A549 treated with RU486 at 1 μM for 4 hours (cell line): ENCODE measurements around the gene SUB1. TPM values are rescaled to one million over a fixed set of nuclear protein-coding genes. Genes with fewer than 3 reads are reported as not detected.

Source experiments
- total RNA-seq: library from RNA; stranded (reverse); fragments of 200-300 nt; extraction: Qiagen RNA extraction; gene quantifications from 5 replicates; pipeline ENCODE4 v1.2.3, GENCODE V29; 2022; ENCODE audit warnings: low read depth

SUB1 gene
- 187 to 271 TPM (median 255 TPM) in 5 replicates for total RNA-seq

GRCh38 chr5:32585446-32586275 is at the start of gene SUB1:
Gene SUB1, plus strand, starts transcription at chr5:32585557. Its CDS starts 2,956 bp downstream, at chr5:32588513.

Other genes with a start within 250 kb of the SUB1 start
- gene ZFR, start 140.8 kb upstream of the SUB1 start, total RNA-seq: 52.2 to 75.8 TPM (median 57.2 TPM) in 5 replicates
- gene NPR3, start 125.8 kb downstream of the SUB1 start, total RNA-seq: 14.8 to 22.0 TPM (median 20.2 TPM) in 5 replicates